NT2/D1 (cell line): ENCODE results near the gene CLMN.

Experiments used
- DNase-seq: peaks from one replicate; pipeline ENCODE4 v3.0.0-alpha.2; 2011; ENCODE audit warnings: low read depth, low spot score
- H3K27me3 ChIP-seq: 2 replicates; pipeline ENCODE4 v1.6.0; 2011; ENCODE audit warnings: mild to moderate bottlenecking; ENCODE audit not compliant: insufficient read length, insufficient read depth
- H3K36me3 ChIP-seq: 2 replicates; pipeline ENCODE4 v1.6.1; 2011; ENCODE audit warnings: mild to moderate bottlenecking, low read length, mixed read lengths; ENCODE audit not compliant: insufficient read depth, insufficient read length
- H3K4me1 ChIP-seq: 2 replicates; pipeline ENCODE4 v1.5.1; 2011; ENCODE audit not compliant: insufficient read depth, insufficient read length
- H3K4me3 ChIP-seq: 2 replicates; pipeline ENCODE4 v1.5.1; 2011; ENCODE audit warnings: low read depth; ENCODE audit not compliant: insufficient read length
- H3K9ac ChIP-seq: 2 replicates; pipeline ENCODE4 v1.6.0; 2011; ENCODE audit warnings: low read depth; ENCODE audit not compliant: insufficient read length
- H3K9me3 ChIP-seq: 2 replicates; pipeline ENCODE4 v1.5.1; 2011; ENCODE audit warnings: mild to moderate bottlenecking, low read length; ENCODE audit not compliant: insufficient read depth
- SUZ12 ChIP-seq: IDR thresholded peaks from 2 replicates; pipeline ENCODE4 v1.6.1; 2011; ENCODE audit not compliant: insufficient read length, insufficient read depth; ENCODE audit errors: extremely low read depth
- YY1 ChIP-seq: IDR thresholded peaks from 2 replicates; pipeline ENCODE4 v1.6.1; 2011; ENCODE audit not compliant: insufficient read length, insufficient read depth
- ZNF274 ChIP-seq: IDR thresholded peaks from 2 replicates; pipeline ENCODE4 v1.6.1; 2011; ENCODE audit warnings: mild to moderate bottlenecking, low read depth, low read length

The CLMN gene

GRCh38 chr14:95270203-95270602, 49.5 kb downstream of the CLMN start:
- TF ChIP-seq ZNF274, result no peak
- no peak for TF ChIP-seq YY1
- no peak for TF ChIP-seq SUZ12
- H3K27me3 ChIP-seq, result no peaks in the 10 kb centered on the region
- no peaks in the 10 kb centered on the region for H3K4me1 ChIP-seq
- H3K9ac ChIP-seq, result no peak overlapping the region
- no peaks in the 10 kb centered on the region for H3K36me3 ChIP-seq
- no peaks in the 10 kb centered on the region for H3K9me3 ChIP-seq
- no peak overlapping the region for H3K4me3 ChIP-seq
- DNase-seq, result no peak

- H3K4me1 ChIP-seq, result no peaks in the 10 kb centered on the region
Measured at GRCh38 chr14:95269493-95269892, 50.2 kb downstream of the CLMN start.

GRCh38 chr14:95268350-95268749, 51.4 kb downstream of the CLMN start:
- no peak for DNase-seq
- no peaks in the 10 kb centered on the region for H3K9me3 ChIP-seq
- no peak overlapping the region for H3K9ac ChIP-seq
- H3K4me3 ChIP-seq, result no peak overlapping the region
- H3K36me3 ChIP-seq, result no peaks in the 10 kb centered on the region
- no peaks in the 10 kb centered on the region for H3K4me1 ChIP-seq
- no peak for TF ChIP-seq YY1
- TF ChIP-seq ZNF274, result no peak
- no peak for TF ChIP-seq SUZ12
- H3K27me3 ChIP-seq, result no peaks in the 10 kb centered on the region

More at GRCh38 chr14:95269493-95269892, 50.2 kb downstream of the CLMN start:
- Histone ChIP-seq H3K4me3 (no peak overlapping the region), H3K9ac (no peak overlapping the region), H3K27me3 (no peaks in the 10 kb centered on the region), H3K36me3 (no peaks in the 10 kb centered on the region), H3K9me3 (no peaks in the 10 kb centered on the region)
- DNase-seq, result no peak
- TF ChIP-seq SUZ12 (no peak), YY1 (no peak), ZNF274 (no peak)

GRCh38 chr14:95267306-95267705, 52.4 kb downstream of the CLMN start:
- no peaks in the 10 kb centered on the region for H3K27me3 ChIP-seq

GRCh38 chr14:95265106-95266094, 54.3 kb downstream of the CLMN start:
- H3K36me3 ChIP-seq, result no peaks in the 10 kb centered on the region
- TF ChIP-seq SUZ12, result no peak
- TF ChIP-seq ZNF274, result no peak
- no peak overlapping the region for H3K4me3 ChIP-seq
- no peak for DNase-seq
- H3K9ac ChIP-seq, result no peak overlapping the region
- H3K4me1 ChIP-seq, result no peaks in the 10 kb centered on the region
- no peaks in the 10 kb centered on the region for H3K9me3 ChIP-seq
- H3K27me3 ChIP-seq, result no peaks in the 10 kb centered on the region

More at GRCh38 chr14:95267306-95267705, 52.4 kb downstream of the CLMN start:
- no peak for TF ChIP-seq YY1
- Histone ChIP-seq H3K9me3 (no peaks in the 10 kb centered on the region), H3K36me3 (no peaks in the 10 kb centered on the region), H3K4me3 (no peak overlapping the region), H3K9ac (no peak overlapping the region), H3K4me1 (no peaks in the 10 kb centered on the region)
- DNase-seq, result no peak

GRCh38 chr14:95264271-95264973, 55.3 kb downstream of the CLMN start:
- Histone ChIP-seq H3K36me3 (no peaks in the 10 kb centered on the region), H3K9me3 (no peaks in the 10 kb centered on the region), H3K4me1 (peaks cover 4% of the 10 kb centered on the region), H3K27me3 (no peaks in the 10 kb centered on the region), H3K9ac (no peak overlapping the region), H3K4me3 (no peak overlapping the region)
- no peak for TF ChIP-seq ZNF274
- DNase-seq, result no peak

- H3K9me3 ChIP-seq, result no peaks in the 10 kb centered on the region
- no peak overlapping the region for H3K9ac ChIP-seq
- DNase-seq, result no peak
- peaks cover 7% of the 10 kb centered on the region for H3K4me1 ChIP-seq
- no peak for TF ChIP-seq SUZ12
- TF ChIP-seq ZNF274, result no peak
- TF ChIP-seq YY1, result no peak
- H3K4me3 ChIP-seq, result no peak overlapping the region
- H3K27me3 ChIP-seq, result no peaks in the 10 kb centered on the region
- no peaks in the 10 kb centered on the region for H3K36me3 ChIP-seq
Measured at GRCh38 chr14:95263527-95264231, 56.0 kb downstream of the CLMN start.
